Urothelium cell line (cell line): ENCODE measurements around the gene TOLLIP.
"Not testable (repeated sequence)": the region's sequence is repeated elsewhere in the genome, so short reads cannot be mapped to it uniquely, and the experiment has no call there.

ENCODE experiments used
- DNase-seq: peaks from one replicate; pipeline ENCODE4 v3.0.0; 2011; ENCODE audit warnings: low spot score, mixed read lengths
- FAIRE-seq: peaks from 2 replicates; lab custom pipeline; 2011; peaks lifted over from hg19 to GRCh38; lab: Jason Lieb, UNC

TOLLIP gene

GRCh38 chr11:1252371-1253102 lies 56.9 kb downstream of the TOLLIP start:
- DNase-seq: no peak
- FAIRE-seq: no peak

GRCh38 chr11:1251236-1251770 lies 58.1 kb downstream of the TOLLIP start:
- DNase-seq (no peak), FAIRE-seq (no peak)

GRCh38 chr11:1250411-1250810 lies 59.0 kb downstream of the TOLLIP start:
- not testable (repeated sequence) for DNase-seq, FAIRE-seq

GRCh38 chr11:1248951-1249350 lies 60.5 kb downstream of the TOLLIP start:
- DNase-seq, FAIRE-seq: not testable (repeated sequence)

GRCh38 chr11:1247026-1247425 lies 62.4 kb downstream of the TOLLIP start:
- not testable (repeated sequence) for FAIRE-seq, DNase-seq

GRCh38 chr11:1246301-1246700 lies 63.1 kb downstream of the TOLLIP start:
- FAIRE-seq: not testable (repeated sequence)

GRCh38 chr11:1245717-1246116 lies 63.7 kb downstream of the TOLLIP start:
- not testable (repeated sequence) for DNase-seq, FAIRE-seq

More at GRCh38 chr11:1246301-1246700, 63.1 kb downstream of the TOLLIP start:
- not testable (repeated sequence) for DNase-seq

- FAIRE-seq, DNase-seq: not testable (repeated sequence)
These were observed 64.9 kb downstream of the TOLLIP start for GRCh38 chr11:1244557-1244956.

GRCh38 chr11:1243521-1243920 lies 65.9 kb downstream of the TOLLIP start:
- FAIRE-seq: not testable (repeated sequence)

GRCh38 chr11:1242751-1243150 lies 66.7 kb downstream of the TOLLIP start:
- DNase-seq, FAIRE-seq: not testable (repeated sequence)

More at GRCh38 chr11:1243521-1243920, 65.9 kb downstream of the TOLLIP start:
- not testable (repeated sequence) for DNase-seq

- DNase-seq: no peak
- no peak for FAIRE-seq
These were observed 67.1 kb downstream of the TOLLIP start for GRCh38 chr11:1242289-1242688.

- DNase-seq: no peak
- no peak for FAIRE-seq
These were observed 67.7 kb downstream of the TOLLIP start for GRCh38 chr11:1241706-1242105.

- FAIRE-seq: no peak
- DNase-seq: no peak
These were observed 68.7 kb downstream of the TOLLIP start for GRCh38 chr11:1240771-1241170.

GRCh38 chr11:1239596-1240205 lies 69.7 kb downstream of the TOLLIP start:
- DNase-seq (no peak), FAIRE-seq (no peak)

- no peak for FAIRE-seq
- DNase-seq: peak; percentile 49
These were observed 70.5 kb downstream of the TOLLIP start for GRCh38 chr11:1238767-1239595.

- DNase-seq: no peak
- no peak for FAIRE-seq
These were observed 71.6 kb downstream of the TOLLIP start for GRCh38 chr11:1237851-1238250.

- DNase-seq (no peak), FAIRE-seq (no peak)
These were observed 72.3 kb downstream of the TOLLIP start for GRCh38 chr11:1237128-1237580.

GRCh38 chr11:1236316-1237127 lies 72.9 kb downstream of the TOLLIP start:
- FAIRE-seq (no peak), DNase-seq (no peak)

GRCh38 chr11:1235901-1236315 lies 73.5 kb downstream of the TOLLIP start:
- no peak for FAIRE-seq
- no peak for DNase-seq

- DNase-seq (no peak), FAIRE-seq (no peak)
These were observed 74.0 kb downstream of the TOLLIP start for GRCh38 chr11:1235306-1235900.
